ENCODE measurements around the gene MALT1. TPM values are rescaled to one million over a fixed set of nuclear protein-coding genes. Genes with fewer than 3 reads are reported as not detected.

Gene MALT1
- total and polyA plus RNA-seq, 2 experiments from 2014 or later: 5.2 to 18.8 TPM

DNA sequence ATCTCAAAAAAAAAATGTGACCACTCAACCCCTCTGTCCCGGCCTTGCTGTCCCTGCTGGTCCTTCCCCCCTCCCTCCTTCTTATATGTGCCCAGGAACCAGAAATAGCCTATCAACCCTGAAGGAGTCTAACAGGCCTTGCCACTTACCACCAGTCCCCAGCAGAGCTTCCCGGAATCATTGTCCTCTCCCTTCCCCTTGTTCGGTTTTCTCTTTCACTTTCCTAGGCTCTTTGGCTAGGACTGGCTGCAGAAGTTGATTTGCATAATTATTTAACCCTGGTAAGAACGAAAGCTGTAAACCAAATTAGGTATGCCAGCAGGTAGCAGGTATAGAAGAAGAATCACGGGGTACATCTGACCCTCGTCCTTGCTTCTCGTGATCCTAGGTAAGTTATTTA, 120.8 kb downstream of the MALT1 start (continued):
- TF ChIP-seq, protein P1, sequence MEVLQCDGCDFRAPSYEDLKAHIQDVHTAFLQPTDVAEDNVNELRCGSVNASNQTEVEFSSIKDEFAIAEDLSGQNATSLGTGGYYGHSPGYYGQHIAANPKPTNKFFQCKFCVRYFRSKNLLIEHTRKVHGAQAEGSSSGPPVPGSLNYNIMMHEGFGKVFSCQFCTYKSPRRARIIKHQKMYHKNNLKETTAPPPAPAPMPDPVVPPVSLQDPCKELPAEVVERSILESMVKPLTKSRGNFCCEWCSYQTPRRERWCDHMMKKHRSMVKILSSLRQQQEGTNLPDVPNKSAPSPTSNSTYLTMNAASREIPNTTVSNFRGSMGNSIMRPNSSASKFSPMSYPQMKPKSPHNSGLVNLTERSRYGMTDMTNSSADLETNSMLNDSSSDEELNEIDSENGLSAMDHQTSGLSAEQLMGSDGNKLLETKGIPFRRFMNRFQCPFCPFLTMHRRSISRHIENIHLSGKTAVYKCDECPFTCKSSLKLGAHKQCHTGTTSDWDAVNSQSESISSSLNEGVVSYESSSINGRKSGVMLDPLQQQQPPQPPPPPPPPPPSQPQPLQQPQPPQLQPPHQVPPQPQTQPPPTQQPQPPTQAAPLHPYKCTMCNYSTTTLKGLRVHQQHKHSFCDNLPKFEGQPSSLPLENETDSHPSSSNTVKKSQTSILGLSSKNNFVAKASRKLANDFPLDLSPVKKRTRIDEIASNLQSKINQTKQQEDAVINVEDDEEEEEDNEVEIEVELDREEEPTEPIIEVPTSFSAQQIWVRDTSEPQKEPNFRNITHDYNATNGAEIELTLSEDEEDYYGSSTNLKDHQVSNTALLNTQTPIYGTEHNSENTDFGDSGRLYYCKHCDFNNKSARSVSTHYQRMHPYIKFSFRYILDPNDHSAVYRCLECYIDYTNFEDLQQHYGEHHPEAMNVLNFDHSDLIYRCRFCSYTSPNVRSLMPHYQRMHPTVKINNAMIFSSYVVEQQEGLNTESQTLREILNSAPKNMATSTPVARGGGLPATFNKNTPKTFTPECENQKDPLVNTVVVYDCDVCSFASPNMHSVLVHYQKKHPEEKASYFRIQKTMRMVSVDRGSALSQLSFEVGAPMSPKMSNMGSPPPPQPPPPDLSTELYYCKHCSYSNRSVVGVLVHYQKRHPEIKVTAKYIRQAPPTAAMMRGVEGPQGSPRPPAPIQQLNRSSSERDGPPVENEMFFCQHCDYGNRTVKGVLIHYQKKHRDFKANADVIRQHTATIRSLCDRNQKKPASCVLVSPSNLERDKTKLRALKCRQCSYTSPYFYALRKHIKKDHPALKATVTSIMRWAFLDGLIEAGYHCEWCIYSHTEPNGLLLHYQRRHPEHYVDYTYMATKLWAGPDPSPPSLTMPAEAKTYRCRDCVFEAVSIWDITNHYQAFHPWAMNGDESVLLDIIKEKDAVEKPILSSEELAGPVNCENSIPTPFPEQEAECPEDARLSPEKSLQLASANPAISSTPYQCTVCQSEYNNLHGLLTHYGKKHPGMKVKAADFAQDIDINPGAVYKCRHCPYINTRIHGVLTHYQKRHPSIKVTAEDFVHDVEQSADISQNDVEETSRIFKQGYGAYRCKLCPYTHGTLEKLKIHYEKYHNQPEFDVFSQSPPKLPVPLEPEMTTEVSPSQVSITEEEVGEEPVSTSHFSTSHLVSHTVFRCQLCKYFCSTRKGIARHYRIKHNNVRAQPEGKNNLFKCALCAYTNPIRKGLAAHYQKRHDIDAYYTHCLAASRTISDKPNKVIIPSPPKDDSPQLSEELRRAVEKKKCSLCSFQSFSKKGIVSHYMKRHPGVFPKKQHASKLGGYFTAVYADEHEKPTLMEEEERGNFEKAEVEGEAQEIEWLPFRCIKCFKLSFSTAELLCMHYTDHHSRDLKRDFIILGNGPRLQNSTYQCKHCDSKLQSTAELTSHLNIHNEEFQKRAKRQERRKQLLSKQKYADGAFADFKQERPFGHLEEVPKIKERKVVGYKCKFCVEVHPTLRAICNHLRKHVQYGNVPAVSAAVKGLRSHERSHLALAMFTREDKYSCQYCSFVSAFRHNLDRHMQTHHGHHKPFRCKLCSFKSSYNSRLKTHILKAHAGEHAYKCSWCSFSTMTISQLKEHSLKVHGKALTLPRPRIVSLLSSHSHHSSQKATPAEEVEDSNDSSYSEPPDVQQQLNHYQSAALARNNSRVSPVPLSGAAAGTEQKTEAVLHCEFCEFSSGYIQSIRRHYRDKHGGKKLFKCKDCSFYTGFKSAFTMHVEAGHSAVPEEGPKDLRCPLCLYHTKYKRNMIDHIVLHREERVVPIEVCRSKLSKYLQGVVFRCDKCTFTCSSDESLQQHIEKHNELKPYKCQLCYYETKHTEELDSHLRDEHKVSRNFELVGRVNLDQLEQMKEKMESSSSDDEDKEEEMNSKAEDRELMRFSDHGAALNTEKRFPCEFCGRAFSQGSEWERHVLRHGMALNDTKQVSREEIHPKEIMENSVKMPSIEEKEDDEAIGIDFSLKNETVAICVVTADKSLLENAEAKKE (CRISPR knock-in tag; IDR thresholded peaks at IDR 0.05): no peak
- TF ChIP-seq POLR2AphosphoS5 (IDR thresholded peaks at IDR 0.05; ENCODE audit: low read depth) (no peak), EZH2 (IDR thresholded peaks at IDR 0.05; ENCODE audit: low read depth, unreplicated experiment) (no peak), NANOG (IDR thresholded peaks at IDR 0.05; ENCODE audit: borderline replicate concordance) (no peak), ZNF114 (CRISPR knock-in tag; IDR thresholded peaks at IDR 0.05) (no peak), STAT1 (IDR thresholded peaks at IDR 0.05; ENCODE audit: unreplicated experiment) (no peak)

DNA sequence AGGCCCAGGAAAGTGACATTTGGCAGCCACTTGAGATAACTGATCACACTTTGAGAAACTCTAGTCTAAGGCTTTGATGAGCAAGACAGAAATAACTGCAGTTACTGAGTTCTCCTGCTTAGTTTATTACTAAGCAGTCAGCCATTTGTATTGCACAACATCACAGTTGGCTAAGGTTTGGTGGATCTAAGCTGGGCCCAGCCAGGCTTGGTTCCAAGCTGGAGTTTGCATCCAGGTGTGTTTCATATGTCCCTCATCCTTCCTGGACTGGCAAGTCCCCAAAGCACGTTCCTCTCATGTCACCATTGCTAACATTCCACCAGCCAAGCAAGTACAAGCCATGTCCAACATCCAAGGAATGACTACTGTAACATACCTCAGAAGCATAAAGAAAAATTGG, 122.1 kb downstream of the MALT1 start:
- Histone ChIP-seq H3K4me2 (no peak overlapping the region), H3K4me1 (ENCODE audit: insufficient read depth) (peaks cover 18% of the 10 kb centered on the region), H3K27me3 (ENCODE audit: insufficient read depth) (no peaks in the 10 kb centered on the region), H3K36me3 (ENCODE audit: insufficient read depth) (no peaks in the 10 kb centered on the region), H3K27ac (ENCODE audit: low read depth) (no peak overlapping the region), H2AFZ (no peak overlapping the region), H4K20me1 (replicated peaks; ENCODE audit: insufficient read depth) (no peaks in the 10 kb centered on the region), H3K4me3 (no peak overlapping the region), H3K9me2 (ENCODE audit: insufficient read depth) (no peaks in the 10 kb centered on the region), H3F3A (replicated peaks; ENCODE audit: low read depth) (peaks cover 4% of the 10 kb centered on the region; the same call in 1 of the 2 replicates), H3K79me2 (replicated peaks; ENCODE audit: insufficient read depth) (no peaks in the 10 kb centered on the region)
- no peaks in the 10 kb centered on the region for H3K36me3 Mint-ChIP-seq (ENCODE audit: low read depth)
- H3K9me3 Mint-ChIP-seq: no peaks in the 10 kb centered on the region; the same call in 2 of the 3 replicates
- no peak for TF ChIP-seq EZH2phosphoT487 (IDR thresholded peaks at IDR 0.05; ENCODE audit: unreplicated experiment)
- no peak overlapping the region for H3K4me3 Mint-ChIP-seq
- ATAC-seq (no peak), DNase-seq (ENCODE audit: low spot score) (no peak)
- peaks cover 2% of the 10 kb centered on the region for H3K27me3 Mint-ChIP-seq (ENCODE audit: insufficient read depth, low read depth, poor library complexity)
- no peak overlapping the region for H3K27ac Mint-ChIP-seq
- H3K4me1 Mint-ChIP-seq: peaks cover 21% of the 10 kb centered on the region
